SKM-1 treated with dmso at 0.1 percent for 144 hours (cell line): Measurements from ENCODE around the gene CALB2.
"Not testable (repeated sequence)": the region's sequence is repeated elsewhere in the genome, so short reads cannot be mapped to it uniquely, and the experiment has no call there.

ENCODE experiments used
- DNase-seq: peaks from one replicate; lab custom pipeline; 2025; ENCODE audit not compliant: unreplicated experiment; lab: John Stamatoyannopoulos, UW

The CALB2 gene

GRCh38 chr16:71358464-71358998 is at the start of gene CALB2:
CALB2 (plus strand) TSS chr16:71358723; CDS start chr16:71358793, 70 bp downstream.
- peak; percentile 34 for DNase-seq

DNA sequence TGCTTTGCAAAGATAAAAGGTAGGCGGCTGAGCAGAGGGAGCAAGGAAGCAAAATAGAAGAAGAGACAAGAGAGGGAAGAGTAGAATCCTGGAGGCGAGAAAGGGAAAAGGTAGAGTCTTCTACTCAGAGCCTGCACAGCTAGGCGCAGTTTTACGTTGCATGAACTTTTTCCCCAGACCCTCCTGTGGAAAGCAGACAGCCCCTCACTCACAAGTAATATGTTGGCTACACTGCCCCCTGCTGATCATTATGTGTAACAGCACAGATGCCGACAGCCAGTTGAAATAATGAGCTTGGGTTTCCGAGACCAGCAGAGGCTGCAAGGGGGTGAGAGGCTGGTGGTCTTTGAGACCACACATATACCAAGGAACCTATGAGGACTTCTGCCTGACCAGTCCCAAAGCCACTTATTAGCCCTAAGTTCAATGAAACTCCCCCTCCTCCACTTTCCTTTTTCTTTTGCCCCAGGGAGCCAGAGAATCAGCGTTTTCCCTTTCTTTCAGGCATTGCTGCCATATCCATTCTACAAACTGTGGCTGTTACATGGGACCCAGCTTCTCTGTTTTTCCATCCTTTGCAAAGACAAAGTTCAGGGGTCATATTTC is 46.9 kb upstream of the CALB2 start:
- DNase-seq: no peak

- not testable (repeated sequence) for DNase-seq
Measured at GRCh38 chr16:71313591-71313990, 44.9 kb upstream of the CALB2 start.

GRCh38 chr16:71315269-71315668 is 43.3 kb upstream of the CALB2 start:
- DNase-seq: no peak

DNA sequence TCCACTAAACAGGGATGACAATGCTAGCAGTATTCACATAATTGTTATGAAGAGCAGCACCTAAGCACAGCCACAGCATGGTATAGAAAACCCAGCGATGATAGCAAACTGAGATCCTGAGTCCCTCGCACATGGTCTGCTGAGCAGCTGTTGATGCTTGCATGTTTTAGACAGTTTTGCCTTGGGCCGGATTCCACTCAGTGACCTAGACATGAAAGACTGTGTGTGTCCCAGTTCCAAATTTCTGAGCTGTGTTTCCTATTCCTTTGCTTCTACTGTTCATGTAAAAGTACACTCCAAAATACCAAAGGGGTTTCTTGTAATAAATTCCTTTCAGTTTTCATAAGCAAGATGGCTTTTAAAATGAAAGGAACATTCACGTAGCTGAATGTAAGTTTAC is 38.5 kb upstream of the CALB2 start:
- no peak for DNase-seq

DNA sequence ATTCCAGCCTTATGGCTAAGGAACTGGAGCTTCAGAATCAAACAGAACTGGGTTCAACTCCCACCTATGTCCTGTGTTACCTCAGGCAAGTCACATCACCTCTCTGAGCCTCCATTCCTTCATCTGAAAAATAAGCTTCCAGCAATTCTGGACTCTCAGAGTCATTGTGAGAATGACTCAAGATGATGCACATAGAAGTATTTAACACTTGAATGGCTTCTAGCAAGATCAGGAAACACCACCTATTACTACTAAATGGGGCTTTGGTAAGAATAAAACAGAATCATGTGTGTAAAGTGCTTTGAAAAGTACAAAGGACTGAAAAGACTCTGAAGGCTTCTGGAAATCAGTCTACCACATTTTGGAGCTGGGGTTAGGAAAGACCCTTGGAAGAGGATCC is 30.8 kb upstream of the CALB2 start:
- DNase-seq: no peak

- DNase-seq: no peak
Measured at GRCh38 chr16:71328151-71328550, 30.4 kb upstream of the CALB2 start.

- DNase-seq: no peak
Measured at GRCh38 chr16:71337631-71338030, 20.9 kb upstream of the CALB2 start.

DNA sequence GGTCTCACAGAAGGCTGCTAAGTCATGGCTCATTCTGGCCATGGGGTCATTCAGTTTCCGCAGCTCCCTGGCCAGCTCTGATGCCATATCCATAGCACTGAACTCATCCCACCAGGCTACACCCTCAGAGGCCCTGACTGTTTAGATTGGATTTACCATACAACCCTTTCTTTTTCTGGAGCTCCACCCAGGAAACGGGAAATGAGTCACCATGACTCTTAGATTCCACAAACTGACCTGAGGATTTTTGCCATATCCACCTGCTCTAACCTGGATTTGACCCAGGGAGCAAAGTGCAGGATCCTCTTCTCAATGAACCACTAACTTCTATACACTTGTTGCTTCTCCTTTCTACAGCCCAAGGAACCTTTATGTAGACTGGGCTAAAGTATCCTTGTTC is 20.3 kb upstream of the CALB2 start:
- DNase-seq: no peak

GRCh38 chr16:71338632-71339031 is 19.9 kb upstream of the CALB2 start:
- no peak for DNase-seq

DNA sequence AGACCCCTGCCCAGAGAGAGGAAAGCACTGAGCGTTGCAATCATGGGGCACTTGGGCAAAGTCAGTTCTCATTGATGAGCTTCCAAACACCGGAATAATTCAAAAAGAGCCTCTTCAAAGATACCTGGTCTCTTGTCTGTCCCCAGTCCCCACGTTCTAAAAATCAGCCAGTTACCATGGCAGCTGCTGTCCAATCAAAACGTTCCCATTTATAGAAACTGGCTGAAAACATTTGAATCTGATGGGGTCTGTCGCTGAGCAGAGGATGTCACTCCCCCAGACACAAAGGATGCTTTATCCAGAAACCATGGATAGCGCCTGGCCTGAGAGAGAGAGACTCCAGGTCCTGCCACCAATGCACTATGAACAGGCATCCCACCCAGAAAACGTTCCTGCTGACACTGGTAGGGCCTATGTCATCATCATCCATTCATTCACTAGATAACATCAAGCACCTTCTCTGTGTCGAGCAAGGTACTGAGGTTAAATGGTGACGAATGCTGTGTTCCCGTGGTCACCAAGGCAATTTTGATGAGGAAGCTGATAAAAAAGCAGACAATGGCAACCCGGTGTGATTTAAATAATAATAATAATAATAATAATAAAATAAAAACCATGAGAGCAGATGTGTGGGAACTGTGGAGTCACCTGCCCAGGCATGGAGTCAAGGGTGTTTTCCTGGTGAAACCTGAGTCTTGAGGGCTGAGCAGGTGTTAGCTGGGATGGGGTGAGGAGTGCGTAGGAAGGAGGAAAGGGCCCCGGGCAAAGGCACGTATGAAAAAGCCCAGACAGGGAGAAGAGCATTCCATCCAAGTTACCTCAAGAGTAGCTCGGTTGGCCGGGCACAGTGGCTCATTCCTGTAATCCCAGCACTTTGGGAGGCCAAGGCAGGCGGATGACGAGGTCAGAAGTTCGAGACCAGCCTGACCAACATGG is 19.0 kb upstream of the CALB2 start:
- DNase-seq: no peak

DNA sequence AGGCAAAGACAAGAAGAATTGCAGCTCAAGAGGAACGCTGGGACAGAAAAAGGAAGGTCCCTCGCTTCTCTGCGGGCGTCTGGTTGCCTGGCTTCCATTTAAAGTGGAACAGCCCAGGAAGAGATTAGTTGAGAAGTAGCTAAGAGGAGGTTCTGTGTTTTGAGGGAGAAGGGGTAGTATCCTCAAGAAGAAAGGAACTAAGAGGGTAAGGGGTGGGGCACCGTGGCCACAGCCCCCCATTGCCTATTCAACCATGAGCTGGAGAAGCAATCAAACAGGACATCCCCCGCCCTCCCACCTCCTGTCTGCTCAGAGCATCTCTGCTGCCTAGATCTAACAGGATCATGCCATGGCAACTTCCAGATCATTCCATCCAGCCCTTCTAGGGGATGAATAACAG is 18.1 kb upstream of the CALB2 start:
- no peak for DNase-seq

GRCh38 chr16:71341881-71342280 is 16.6 kb upstream of the CALB2 start:
- no peak for DNase-seq

- no peak for DNase-seq
Measured at GRCh38 chr16:71343078-71343477, 15.4 kb upstream of the CALB2 start.

- no peak for DNase-seq
Measured at GRCh38 chr16:71344315-71344905, 14.1 kb upstream of the CALB2 start.

GRCh38 chr16:71345031-71345430 is 13.5 kb upstream of the CALB2 start:
- no peak for DNase-seq

DNA sequence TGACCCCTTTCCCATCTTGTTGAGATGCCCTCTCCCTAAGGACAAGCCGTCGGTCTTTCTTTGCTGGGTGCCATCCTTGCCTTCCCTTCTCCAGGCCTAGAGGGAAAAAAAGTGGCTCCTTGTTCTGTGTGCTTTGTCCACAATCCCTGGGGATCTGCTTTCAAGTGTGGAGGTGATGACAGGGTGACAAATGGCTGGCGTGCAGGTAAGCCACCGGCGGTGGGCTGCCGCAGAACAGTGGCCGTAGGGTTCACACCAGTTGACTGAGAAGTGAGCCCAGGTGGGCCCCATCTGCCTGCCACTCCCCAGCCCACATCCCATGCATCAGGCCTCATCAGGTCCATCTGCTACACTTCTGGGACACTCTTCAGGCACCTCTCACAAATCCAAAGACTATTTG is 11.4 kb upstream of the CALB2 start:
- DNase-seq: no peak

DNA sequence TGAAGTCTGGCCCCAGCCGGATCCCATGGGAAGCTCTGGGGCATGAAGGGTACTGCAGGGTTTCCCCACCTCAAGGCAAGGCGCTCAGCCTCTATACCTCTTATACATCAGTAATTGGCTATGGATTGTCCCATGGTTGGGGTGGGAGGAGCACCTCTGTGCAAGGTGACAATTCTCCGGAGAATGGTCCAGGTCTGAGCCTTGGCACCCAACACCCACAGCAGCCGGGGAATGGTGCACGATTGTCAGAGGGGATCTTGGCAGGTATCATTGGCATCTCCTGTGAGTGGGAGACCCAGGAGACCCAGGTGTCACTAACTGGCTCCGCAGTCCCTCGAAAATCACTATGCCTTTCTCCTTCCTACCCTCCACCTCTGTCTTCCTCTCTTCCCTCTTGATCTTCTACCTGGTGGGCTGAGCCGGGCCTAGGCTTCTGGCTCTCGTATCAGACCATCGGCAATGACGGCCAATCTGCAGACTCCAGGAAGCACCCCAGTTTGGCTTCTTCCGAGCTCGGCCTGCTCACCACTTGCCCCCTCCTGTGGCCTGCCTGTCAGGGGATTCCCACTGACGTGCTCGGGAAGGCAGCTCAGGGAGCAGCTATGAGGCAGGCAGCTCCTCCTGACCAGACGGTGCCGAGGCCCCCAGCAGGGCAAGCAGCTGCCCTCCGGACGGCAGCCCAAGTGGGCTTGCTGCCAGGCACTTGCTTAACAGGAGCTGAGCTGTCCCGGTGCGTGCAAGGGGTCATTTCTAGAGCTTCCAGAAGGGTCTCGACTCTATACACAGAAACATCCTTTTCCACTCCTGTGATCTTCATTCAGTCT is 10.0 kb upstream of the CALB2 start:
- DNase-seq: no peak

- DNase-seq: no peak
Measured at GRCh38 chr16:71350821-71351557, 7.5 kb upstream of the CALB2 start.

DNA sequence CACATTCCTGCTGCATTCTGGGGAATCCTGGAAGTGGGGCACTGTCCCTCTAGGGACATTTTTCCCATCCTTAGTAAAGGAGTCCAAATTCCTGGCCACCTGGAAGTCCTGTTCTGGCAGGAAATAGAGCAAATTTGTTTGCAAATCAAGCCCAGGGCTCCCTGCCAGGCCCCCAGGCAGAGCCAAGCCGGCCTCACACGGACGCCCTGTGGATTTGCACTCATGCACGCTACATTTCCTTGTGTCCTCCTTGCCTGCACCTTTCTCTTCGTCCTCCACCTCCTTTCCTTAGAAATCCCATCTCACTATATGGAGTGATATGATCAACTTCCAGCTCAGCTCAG is 7.0 kb upstream of the CALB2 start:
- no peak for DNase-seq
